HEK293T (cell line): ENCODE results near the gene RTP2.

Experiments used
- ARNT ChIP-seq: fragments of 450-650 bp; IDR thresholded peaks from 2 replicates; pipeline ENCODE4 v1.6.1; 2017; ENCODE audit warnings: mild to moderate bottlenecking
- BHLHE40 ChIP-seq: fragments of 450-650 bp; IDR thresholded peaks from 2 replicates; pipeline ENCODE4 v1.6.1; 2016; ENCODE audit warnings: mild to moderate bottlenecking, moderate library complexity, borderline replicate concordance
- CTBP1 ChIP-seq: fragments of 450-650 bp; IDR thresholded peaks from 2 replicates; pipeline ENCODE4 v1.6.1; 2016; ENCODE audit warnings: borderline replicate concordance
- ELF4 ChIP-seq: fragments of 450-650 bp; IDR thresholded peaks from 2 replicates; pipeline ENCODE4 v1.6.1; 2017; ENCODE audit warnings: antibody characterized with exemption
- FOXA1 ChIP-seq: fragments of 450-650 bp; IDR thresholded peaks from 2 replicates; pipeline ENCODE4 v1.6.1; 2016; ENCODE audit warnings: mild to moderate bottlenecking
- FOXM1 ChIP-seq: fragments of 450-650 bp; IDR thresholded peaks from 2 replicates; pipeline ENCODE4 v1.6.1; 2017; ENCODE audit warnings: mild to moderate bottlenecking, borderline replicate concordance
- HDGF ChIP-seq: fragments of 450-650 bp; IDR thresholded peaks from 2 replicates; pipeline ENCODE4 v1.6.1; 2017; ENCODE audit warnings: antibody characterized with exemption, borderline replicate concordance
- L3MBTL2 ChIP-seq: fragments of 450-650 bp; conservative IDR thresholded peaks from 2 replicates; pipeline ENCODE4 v1.6.1; 2016; ENCODE audit warnings: mild to moderate bottlenecking
- LEF1 ChIP-seq: fragments of 450-650 bp; IDR thresholded peaks from 2 replicates; pipeline ENCODE4 v1.6.1; 2017; ENCODE audit warnings: mild to moderate bottlenecking, borderline replicate concordance
- SP1 ChIP-seq: fragments of 450-650 bp; IDR thresholded peaks from 2 replicates; pipeline ENCODE4 v1.6.1; 2017
- SUZ12 ChIP-seq: fragments of 450-650 bp; IDR thresholded peaks from 2 replicates; pipeline ENCODE4 v1.6.1; 2016; ENCODE audit warnings: mild to moderate bottlenecking
- TARDBP ChIP-seq: fragments of 450-650 bp; IDR thresholded peaks from 2 replicates; pipeline ENCODE4 v1.6.1; 2016
- ZNF384 ChIP-seq: fragments of 450-650 bp; IDR thresholded peaks from 2 replicates; pipeline ENCODE4 v1.6.1; 2016

DNA sequence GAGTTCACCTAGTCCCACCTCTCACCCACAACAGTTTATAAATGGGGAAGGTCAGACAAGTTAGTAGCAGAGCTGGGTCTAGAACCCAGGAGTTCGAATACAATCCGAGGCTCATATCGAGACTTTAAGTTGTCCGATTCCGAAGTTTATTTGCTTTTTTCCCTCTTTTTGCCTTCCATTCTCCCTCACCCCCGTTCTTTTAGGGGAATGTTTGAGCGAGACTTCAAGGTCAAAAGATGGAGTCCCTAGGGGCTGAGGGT is 35.6 kb upstream of the RTP2 start:
- TF ChIP-seq TARDBP (no peak), SP1 (no peak), ZNF384 (no peak), SUZ12 (no peak), LEF1 (no peak), HDGF (no peak), ARNT (no peak), FOXM1 (no peak), BHLHE40 (no peak), L3MBTL2 (no peak), FOXA1 (no peak), ELF4 (no peak), CTBP1 (no peak)
